CD14-positive monocyte (primary cell): ENCODE results near the gene KRT38. TPM values are rescaled to one million over a fixed set of nuclear protein-coding genes. Genes with fewer than 3 reads are reported as not detected.

Source experiments
- DNase-seq, 3 donors: peaks; one replicate each; pipeline ENCODE4 v3.0.0-alpha.2; 2011 to 2022
- H2AFZ ChIP-seq: 2 replicates; pipeline ENCODE4 v1.6.0; 2012; ENCODE audit warnings: mild to moderate bottlenecking, low read depth, low read length, inconsistent platforms; ENCODE audit not compliant: insufficient read depth, poor library complexity, severe bottlenecking
- H3K27ac ChIP-seq, 2 donors: 1 replicate in 1 of 2; 2 replicates in 1 of 2; pipeline ENCODE4 v1.5.1; 2012 to 2013; ENCODE audit warnings: low read length in 2 of 2, control low read depth in 1 of 2, inconsistent platforms in 1 of 2, low read depth in 1 of 2, mild to moderate bottlenecking in 1 of 2
- H3K27me3 ChIP-seq, 2 donors: one replicate each; pipeline versions ENCODE4 v1.6.0 to v1.6.1; 2011 to 2013; ENCODE audit warnings: low read length in 2 of 2; ENCODE audit not compliant: control insufficient read depth in 2 of 2, insufficient read depth in 2 of 2
- H3K36me3 ChIP-seq, 2 donors: replicated peaks in 1 of 2; 1 replicate in 1 of 2; 2 replicates in 1 of 2; pipeline versions ENCODE4 v1.5.1 to v1.6.1; 2012 to 2013; ENCODE audit warnings: low read length in 2 of 2, control low read depth in 1 of 2, inconsistent platforms in 1 of 2, mild to moderate bottlenecking in 1 of 2; ENCODE audit not compliant: insufficient read depth in 2 of 2, control insufficient read depth in 1 of 2
- H3K4me1 ChIP-seq, 2 donors: 1 replicate in 1 of 2; 2 replicates in 1 of 2; pipeline versions ENCODE4 v1.5.1 to v1.6.1; 2012 to 2013; ENCODE audit warnings: low read length in 2 of 2, control low read depth in 1 of 2, inconsistent platforms in 1 of 2, mild to moderate bottlenecking in 1 of 2, moderate library complexity in 1 of 2; ENCODE audit not compliant: insufficient read depth in 2 of 2, control insufficient read depth in 1 of 2
- H3K4me2 ChIP-seq: replicated peaks from 2 replicates; pipeline ENCODE3; 2012; ENCODE audit warnings: low read length, moderate library complexity, mild to moderate bottlenecking; ENCODE audit not compliant: poor library complexity, severe bottlenecking; ENCODE audit errors: extremely low read depth
- H3K4me3 ChIP-seq, 3 experiments: fragments of 200-600 bp in 1 of 3; sonication (generic) in 1 of 3; replicated peaks in 1 of 3; 1 replicate in 2 of 3; 2 replicates in 1 of 3; pipeline ENCODE4 v1.5.1; 2011 to 2013; ENCODE audit warnings: low read length in 3 of 3, mild to moderate bottlenecking in 3 of 3, control low read depth in 2 of 3, low read depth in 2 of 3, inconsistent platforms in 1 of 3, moderate library complexity in 1 of 3
- H3K79me2 ChIP-seq: 2 replicates; pipeline ENCODE4 v1.6.0; 2012; ENCODE audit warnings: mild to moderate bottlenecking, control low read depth, inconsistent platforms, low read length, moderate library complexity; ENCODE audit not compliant: insufficient read depth
- H3K9ac ChIP-seq: 2 replicates; pipeline ENCODE4 v1.6.0; 2017; ENCODE audit warnings: low read length, mild to moderate bottlenecking; ENCODE audit not compliant: insufficient read depth, poor library complexity, severe bottlenecking
- H3K9me3 ChIP-seq, 2 donors: replicated peaks in 1 of 2; 1 replicate in 1 of 2; 2 replicates in 1 of 2; pipeline versions ENCODE4 v1.5.1 to v1.6.1; 2012 to 2013; ENCODE audit warnings: low read length in 2 of 2, control low read depth in 1 of 2; ENCODE audit not compliant: control insufficient read depth in 1 of 2, insufficient read depth in 1 of 2
- H4K20me1 ChIP-seq: 2 replicates; pipeline ENCODE4 v1.6.0; 2012; ENCODE audit warnings: mild to moderate bottlenecking, low read length, control low read depth, moderate library complexity; ENCODE audit not compliant: insufficient read depth
- H3K27ac Mint-ChIP-seq, 7 donors: one replicate each; pipeline ENCODE4 v1.8.0; 2020; ENCODE audit warnings: mild to moderate bottlenecking in 7 of 7, mixed read lengths in 7 of 7, moderate library complexity in 6 of 7, inconsistent platforms in 2 of 7
- H3K27me3 Mint-ChIP-seq, 3 donors: one replicate each; pipeline ENCODE4 v1.8.0; 2021 to 2022; ENCODE audit warnings: low read depth in 3 of 3, mild to moderate bottlenecking in 3 of 3, mixed read lengths in 3 of 3, moderate library complexity in 3 of 3, inconsistent platforms in 1 of 3
- H3K36me3 Mint-ChIP-seq, 2 donors: one replicate each; pipeline ENCODE4 v1.8.0; 2020; ENCODE audit warnings: mixed read lengths in 2 of 2, inconsistent platforms in 1 of 2, mild to moderate bottlenecking in 1 of 2
- H3K4me1 Mint-ChIP-seq: one replicate; pipeline ENCODE4 v1.8.0; 2020; ENCODE audit warnings: mild to moderate bottlenecking, mixed read lengths
- H3K4me3 Mint-ChIP-seq, 2 donors: one replicate each; pipeline ENCODE4 v1.8.0; 2020; ENCODE audit warnings: mild to moderate bottlenecking in 2 of 2, mixed read lengths in 2 of 2, moderate library complexity in 1 of 2
- H3K9me3 Mint-ChIP-seq, 7 donors: one replicate each; pipeline ENCODE4 v1.8.0; 2020 to 2022; ENCODE audit warnings: mixed read lengths in 7 of 7, mild to moderate bottlenecking in 6 of 7, moderate library complexity in 6 of 7, inconsistent platforms in 2 of 7
- WGBS: methylation state at CpG from one replicate; pipeline ENCODE4 v1.1.5; 2013; ENCODE audit warnings: missing lambda C conversion rate; ENCODE audit not compliant: insufficient coverage; 5-methylcytosine and 5-hydroxymethylcytosine counted together
- intact Hi-C, 2 donors: fragments of 100-400 bp; cut with micrococcal nuclease; formaldehyde crosslinking; loops; one replicate each; pipeline versions ENCODE4 v1.15.0 to v1.15.1; 2023
- polyA plus RNA-seq, 3 donors: library from polyadenylated mRNA; depleted of rRNA in 1 of 3; unstranded in 2 of 3; stranded (reverse) in 1 of 3; fragments of 300-500 nt in 2 of 3; fragments of >200 nt in 1 of 3; fragmentation: Illumina TruSeq in 2 of 3; gene quantifications; 1 replicate in 2 of 3; 2 replicates in 1 of 3; pipeline ENCODE4 v1.2.3, GENCODE V29; 2012 to 2021
- TF ChIP-seq, protein P1 (sequence below): fragments of 200-600 bp; IDR thresholded peaks from one replicate; pipeline ENCODE4 v1.8.0; 2022; ENCODE audit warnings: antibody characterized with exemption, mild to moderate bottlenecking

KRT38 gene
- polyA plus RNA-seq, 3 donors, result not detected

DNA sequence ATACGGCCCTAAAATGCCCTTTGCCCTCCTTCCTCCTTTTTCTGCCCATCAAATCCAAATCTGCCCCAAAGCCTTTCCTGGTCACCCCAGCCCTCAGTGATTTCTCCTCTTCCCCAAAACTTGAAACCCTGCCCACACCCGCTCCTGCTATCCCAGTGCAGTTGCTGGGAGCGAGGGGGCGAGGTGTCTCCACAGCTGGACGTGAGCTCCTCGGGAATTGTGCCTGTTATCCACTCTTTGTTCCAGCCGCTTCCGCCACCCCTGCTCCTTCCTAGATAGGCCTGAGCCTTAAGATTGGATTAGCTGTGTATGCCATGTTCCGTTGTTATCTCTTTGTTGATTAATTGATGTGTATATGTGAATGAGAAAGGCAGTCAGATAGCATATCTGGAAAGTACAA lies 42.7 kb upstream of the KRT38 start:
- Histone ChIP-seq H3K4me2 (no peak overlapping the region), H3K36me3 (no peaks in the 10 kb centered on the region), H4K20me1 (no peaks in the 10 kb centered on the region), H3K4me3 (no peak overlapping the region), H3K27me3 (no peaks in the 10 kb centered on the region), H3K4me1 (peaks cover 9 to 10% of the 10 kb centered on the region in 2 donors), H3K27ac (no peak overlapping the region), H2AFZ (no peak overlapping the region), H3K9me3 (no peaks in the 10 kb centered on the region), H3K79me2 (no peaks in the 10 kb centered on the region), H3K9ac (no peak overlapping the region)
- TF ChIP-seq, protein P1, sequence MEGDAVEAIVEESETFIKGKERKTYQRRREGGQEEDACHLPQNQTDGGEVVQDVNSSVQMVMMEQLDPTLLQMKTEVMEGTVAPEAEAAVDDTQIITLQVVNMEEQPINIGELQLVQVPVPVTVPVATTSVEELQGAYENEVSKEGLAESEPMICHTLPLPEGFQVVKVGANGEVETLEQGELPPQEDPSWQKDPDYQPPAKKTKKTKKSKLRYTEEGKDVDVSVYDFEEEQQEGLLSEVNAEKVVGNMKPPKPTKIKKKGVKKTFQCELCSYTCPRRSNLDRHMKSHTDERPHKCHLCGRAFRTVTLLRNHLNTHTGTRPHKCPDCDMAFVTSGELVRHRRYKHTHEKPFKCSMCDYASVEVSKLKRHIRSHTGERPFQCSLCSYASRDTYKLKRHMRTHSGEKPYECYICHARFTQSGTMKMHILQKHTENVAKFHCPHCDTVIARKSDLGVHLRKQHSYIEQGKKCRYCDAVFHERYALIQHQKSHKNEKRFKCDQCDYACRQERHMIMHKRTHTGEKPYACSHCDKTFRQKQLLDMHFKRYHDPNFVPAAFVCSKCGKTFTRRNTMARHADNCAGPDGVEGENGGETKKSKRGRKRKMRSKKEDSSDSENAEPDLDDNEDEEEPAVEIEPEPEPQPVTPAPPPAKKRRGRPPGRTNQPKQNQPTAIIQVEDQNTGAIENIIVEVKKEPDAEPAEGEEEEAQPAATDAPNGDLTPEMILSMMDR, result no peak
- no peak for DNase-seq
- Mint-ChIP-seq H3K27me3 (peaks cover 5 to 8% (median 6%) of the 10 kb centered on the region in 3 donors), H3K4me3 (no peak overlapping the region), H3K9me3 (no peaks in the 10 kb centered on the region), H3K36me3 (no peaks in the 10 kb centered on the region), H3K4me1 (peaks cover 12% of the 10 kb centered on the region), H3K27ac (no peak overlapping the region)
- WGBS, result 89% methylated on average over 7 of the region's 9 CpGs
- intact Hi-C loops, result no loop called here

DNA sequence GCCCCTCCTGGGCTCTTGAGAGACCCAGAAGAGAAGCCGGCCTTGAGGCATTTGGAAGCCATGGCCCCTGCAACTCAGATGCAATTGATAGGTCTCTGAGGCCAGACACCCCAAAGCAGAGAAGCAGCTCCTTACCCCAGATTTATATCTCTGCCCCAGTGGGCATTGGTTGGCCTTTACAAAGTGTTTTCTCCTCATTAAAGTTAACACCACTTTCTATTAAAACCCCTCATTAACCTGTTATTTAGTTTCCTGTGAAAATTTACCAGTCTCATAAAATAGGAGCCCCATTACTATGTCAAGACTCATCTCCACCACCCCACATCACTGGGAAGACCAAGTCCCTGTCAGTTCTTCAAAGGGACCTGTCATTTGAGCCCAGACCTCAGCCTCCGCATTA lies 40.3 kb upstream of the KRT38 start, which contains the start of gene KRT35:
KRT35 (minus strand) TSS at position 116 of the 400 bp plus-strand sequence; CDS start at position 62, 54 bp downstream.
- H3K27me3 ChIP-seq, result no peaks in the 10 kb centered on the region
- H3K4me2 ChIP-seq, result no peak within 1 kb of the TSS
- no peak within 1 kb of the TSS for H3K4me3 ChIP-seq
- Mint-ChIP-seq H3K36me3 (no peaks in the 10 kb centered on the region), H3K4me3 (no peak within 1 kb of the TSS), H3K27me3 (peaks cover 5 to 6% (median 6%) of the 10 kb centered on the region in 3 donors), H3K27ac (peak within 1 kb of the TSS in 3 of 7 donors; percentile 23 to 89 (median 32)), H3K9me3 (no peaks in the 10 kb centered on the region), H3K4me1 (peaks cover 10% of the 10 kb centered on the region)
- H4K20me1 ChIP-seq, result no peaks in the 10 kb centered on the region
- TF ChIP-seq, protein P1, result no peak
- no peak within 1 kb of the TSS for H3K27ac ChIP-seq
- H3K36me3 ChIP-seq, result no peaks in the 10 kb centered on the region
- H2AFZ ChIP-seq, result no peak within 1 kb of the TSS
- H3K79me2 ChIP-seq, result no peaks in the 10 kb centered on the region
- H3K9ac ChIP-seq, result no peak within 1 kb of the TSS
- H3K4me1 ChIP-seq, result peaks cover 9 to 10% of the 10 kb centered on the region in 2 donors
- intact Hi-C loops, result no loop called here
- 100% methylated on average over 1 of the region's 2 CpGs for WGBS
- H3K9me3 ChIP-seq, result no peaks in the 10 kb centered on the region
- DNase-seq, result no peak
